Prostate gland (tissue), 2 donors: ENCODE data around the gene PHF21B.

ENCODE experiments used
- POLR2A ChIP-seq: fragments of 450-650 bp; IDR thresholded peaks from one replicate; pipeline ENCODE4 v1.6.1; 2016; ENCODE audit warnings: antibody characterized with exemption, mild to moderate bottlenecking
- TF ChIP-seq, protein P1 (sequence below), 4 experiments: fragments of 200-600 bp in 2 of 4; fragments of 450-650 bp in 2 of 4; sonication (generic) in 2 of 4; IDR thresholded peaks; 1 replicate in 3 of 4; 2 replicates in 1 of 4; pipeline ENCODE4 v1.5.1; 2016 to 2019; ENCODE audit warnings: antibody characterized with exemption in 4 of 4, mild to moderate bottlenecking in 2 of 4, moderate library complexity in 2 of 4

DNA sequence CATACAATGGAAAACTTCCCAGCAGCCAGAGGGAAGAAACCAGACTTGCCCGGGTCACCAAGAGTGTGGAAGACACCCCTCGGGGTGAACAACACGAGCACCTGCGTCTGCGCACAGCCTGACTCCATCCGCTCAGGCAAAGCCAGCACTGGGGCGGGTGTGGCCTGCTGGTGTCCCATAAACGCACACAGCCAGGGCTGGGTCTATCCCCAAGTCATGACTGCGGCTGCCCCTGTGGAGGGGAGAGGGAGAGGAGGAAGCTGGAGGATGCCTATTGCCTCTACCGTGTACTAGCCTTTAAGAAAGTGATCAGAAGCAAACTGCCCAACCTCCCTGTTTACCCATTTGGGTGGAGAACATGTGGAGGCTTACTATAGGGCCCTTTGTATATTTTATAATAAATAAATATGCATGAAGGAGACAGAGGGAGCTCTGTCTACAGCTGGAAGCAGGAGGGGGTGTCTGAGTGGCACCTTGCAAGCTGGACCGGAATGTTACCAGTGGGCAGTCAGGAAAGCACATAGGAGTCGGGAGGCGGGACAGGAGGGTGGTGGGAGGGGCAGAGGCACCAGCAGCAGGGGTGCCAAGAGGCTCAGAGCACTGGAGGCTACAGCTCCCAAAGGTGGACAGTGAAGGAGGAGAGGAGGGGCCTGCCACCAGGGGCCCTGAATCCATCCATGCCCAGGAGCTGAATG, 79.6 kb downstream of the PHF21B start:
- TF ChIP-seq, protein P1, sequence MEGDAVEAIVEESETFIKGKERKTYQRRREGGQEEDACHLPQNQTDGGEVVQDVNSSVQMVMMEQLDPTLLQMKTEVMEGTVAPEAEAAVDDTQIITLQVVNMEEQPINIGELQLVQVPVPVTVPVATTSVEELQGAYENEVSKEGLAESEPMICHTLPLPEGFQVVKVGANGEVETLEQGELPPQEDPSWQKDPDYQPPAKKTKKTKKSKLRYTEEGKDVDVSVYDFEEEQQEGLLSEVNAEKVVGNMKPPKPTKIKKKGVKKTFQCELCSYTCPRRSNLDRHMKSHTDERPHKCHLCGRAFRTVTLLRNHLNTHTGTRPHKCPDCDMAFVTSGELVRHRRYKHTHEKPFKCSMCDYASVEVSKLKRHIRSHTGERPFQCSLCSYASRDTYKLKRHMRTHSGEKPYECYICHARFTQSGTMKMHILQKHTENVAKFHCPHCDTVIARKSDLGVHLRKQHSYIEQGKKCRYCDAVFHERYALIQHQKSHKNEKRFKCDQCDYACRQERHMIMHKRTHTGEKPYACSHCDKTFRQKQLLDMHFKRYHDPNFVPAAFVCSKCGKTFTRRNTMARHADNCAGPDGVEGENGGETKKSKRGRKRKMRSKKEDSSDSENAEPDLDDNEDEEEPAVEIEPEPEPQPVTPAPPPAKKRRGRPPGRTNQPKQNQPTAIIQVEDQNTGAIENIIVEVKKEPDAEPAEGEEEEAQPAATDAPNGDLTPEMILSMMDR (IDR thresholded peaks at IDR 0.05): no peak
- no peak for TF ChIP-seq POLR2A
